Lower lobe of right lung (tissue), 2 donors: Measurements from ENCODE around the gene SPINK5. TPM values are rescaled to one million over a fixed set of nuclear protein-coding genes. Genes with fewer than 3 reads are reported as not detected.

ENCODE experiments used
- ATAC-seq, 2 donors: fragments of 200-7000 bp; cut with Tn5 transposase; one replicate each; pipeline ENCODE4 v1.9.1; 2020 to 2022; ENCODE audit warnings: mild to moderate bottlenecking in 2 of 2, moderate library complexity in 2 of 2
- DNase-seq: peaks from one replicate; pipeline ENCODE4 v3.0.0-alpha.2; 2020
- H3K27ac ChIP-seq: fragments of 200-600 bp; one replicate; pipeline ENCODE4 v1.8.0; 2022
- H3K27me3 ChIP-seq: fragments of 200-600 bp; one replicate; pipeline ENCODE4 v1.8.0; 2022; ENCODE audit warnings: low read depth
- H3K36me3 ChIP-seq: fragments of 200-600 bp; one replicate; pipeline ENCODE4 v1.8.0; 2022; ENCODE audit warnings: mild to moderate bottlenecking
- H3K4me1 ChIP-seq: fragments of 200-600 bp; one replicate; pipeline ENCODE4 v1.8.0; 2022
- H3K4me3 ChIP-seq: fragments of 200-600 bp; one replicate; pipeline ENCODE4 v1.8.0; 2022; ENCODE audit warnings: mild to moderate bottlenecking
- H3K9me3 ChIP-seq: fragments of 200-600 bp; one replicate; pipeline ENCODE4 v1.8.0; 2022
- intact Hi-C: fragments of 100-400 bp; cut with DNase I; formaldehyde crosslinking; loops from one replicate; pipeline ENCODE4 v1.11.0; 2022
- total RNA-seq: library from RNA; stranded (reverse); fragmentation: NEBNext Ultra II Directional; extraction: Animal tissue kit (Norgen Biotek cat#: 25700); gene quantifications from one replicate; pipeline ENCODE4 v1.2.1, GENCODE V29; 2021
- TF ChIP-seq, protein P1 (sequence below): fragments of 200-600 bp; IDR thresholded peaks from one replicate; pipeline ENCODE4 v1.8.0; 2022; ENCODE audit warnings: antibody characterized with exemption, mild to moderate bottlenecking
- donor health status: DM: no; HTN: yes; CAD: no; lungs with severe emphysema.

The SPINK5 gene
- total RNA-seq, 1 donor from 2014 or later = 2.1 TPM

DNA sequence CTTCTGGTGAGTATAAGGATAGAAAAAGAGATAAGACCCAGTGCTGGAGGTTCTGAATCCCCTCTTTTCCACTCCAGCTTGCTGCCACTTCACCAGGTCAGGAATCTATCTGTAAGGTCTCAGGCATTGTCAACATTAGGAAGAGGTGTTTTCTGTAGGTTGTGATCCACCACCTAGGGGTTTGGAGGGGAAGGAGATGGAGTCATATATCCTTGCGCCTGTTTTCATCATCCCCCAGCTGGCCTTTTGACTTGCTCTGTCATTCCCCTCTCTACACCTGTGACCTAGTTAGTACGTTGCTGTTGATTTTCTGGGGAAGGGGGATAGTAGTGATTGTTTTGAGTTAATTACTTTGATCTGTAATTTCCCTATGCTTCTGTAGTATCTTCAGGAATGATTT lies 20.5 kb downstream of the SPINK5 start:
- Histone ChIP-seq H3K4me3 (no peak overlapping the region), H3K27ac (no peak overlapping the region), H3K27me3 (no peaks in the 10 kb centered on the region), H3K4me1 (no peaks in the 10 kb centered on the region), H3K36me3 (no peaks in the 10 kb centered on the region), H3K9me3 (peaks cover 5% of the 10 kb centered on the region)
- no peak for DNase-seq
- TF ChIP-seq, protein P1, sequence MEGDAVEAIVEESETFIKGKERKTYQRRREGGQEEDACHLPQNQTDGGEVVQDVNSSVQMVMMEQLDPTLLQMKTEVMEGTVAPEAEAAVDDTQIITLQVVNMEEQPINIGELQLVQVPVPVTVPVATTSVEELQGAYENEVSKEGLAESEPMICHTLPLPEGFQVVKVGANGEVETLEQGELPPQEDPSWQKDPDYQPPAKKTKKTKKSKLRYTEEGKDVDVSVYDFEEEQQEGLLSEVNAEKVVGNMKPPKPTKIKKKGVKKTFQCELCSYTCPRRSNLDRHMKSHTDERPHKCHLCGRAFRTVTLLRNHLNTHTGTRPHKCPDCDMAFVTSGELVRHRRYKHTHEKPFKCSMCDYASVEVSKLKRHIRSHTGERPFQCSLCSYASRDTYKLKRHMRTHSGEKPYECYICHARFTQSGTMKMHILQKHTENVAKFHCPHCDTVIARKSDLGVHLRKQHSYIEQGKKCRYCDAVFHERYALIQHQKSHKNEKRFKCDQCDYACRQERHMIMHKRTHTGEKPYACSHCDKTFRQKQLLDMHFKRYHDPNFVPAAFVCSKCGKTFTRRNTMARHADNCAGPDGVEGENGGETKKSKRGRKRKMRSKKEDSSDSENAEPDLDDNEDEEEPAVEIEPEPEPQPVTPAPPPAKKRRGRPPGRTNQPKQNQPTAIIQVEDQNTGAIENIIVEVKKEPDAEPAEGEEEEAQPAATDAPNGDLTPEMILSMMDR = no peak
- intact Hi-C loops = no loop called here
- no peak for ATAC-seq

DNA sequence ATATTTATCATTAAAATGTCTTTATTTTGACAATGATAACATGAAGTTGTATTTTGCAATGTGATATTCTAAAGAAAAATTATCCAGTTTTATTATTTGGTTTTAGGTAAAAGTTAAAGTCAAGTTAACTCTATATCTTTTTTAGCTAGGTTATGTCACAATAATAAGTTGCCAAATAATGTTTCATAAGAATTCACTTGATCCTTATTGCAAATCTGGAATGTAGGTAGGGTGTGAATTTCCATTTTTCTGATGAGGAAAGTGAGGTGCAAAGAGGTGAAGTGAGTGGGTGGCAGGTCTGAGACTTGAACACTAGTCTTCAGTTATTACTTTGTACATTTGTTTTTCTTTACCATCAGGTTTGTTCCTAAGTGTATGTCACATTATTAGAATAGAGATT lies 21.5 kb downstream of the SPINK5 start:
- Histone ChIP-seq H3K9me3 (peaks cover 5% of the 10 kb centered on the region), H3K4me3 (no peak overlapping the region), H3K27me3 (no peaks in the 10 kb centered on the region), H3K36me3 (no peaks in the 10 kb centered on the region), H3K27ac (no peak overlapping the region), H3K4me1 (no peaks in the 10 kb centered on the region)
- ATAC-seq (no peak), DNase-seq (no peak)
- intact Hi-C loops = no loop called here
- TF ChIP-seq, protein P1 = no peak

DNA sequence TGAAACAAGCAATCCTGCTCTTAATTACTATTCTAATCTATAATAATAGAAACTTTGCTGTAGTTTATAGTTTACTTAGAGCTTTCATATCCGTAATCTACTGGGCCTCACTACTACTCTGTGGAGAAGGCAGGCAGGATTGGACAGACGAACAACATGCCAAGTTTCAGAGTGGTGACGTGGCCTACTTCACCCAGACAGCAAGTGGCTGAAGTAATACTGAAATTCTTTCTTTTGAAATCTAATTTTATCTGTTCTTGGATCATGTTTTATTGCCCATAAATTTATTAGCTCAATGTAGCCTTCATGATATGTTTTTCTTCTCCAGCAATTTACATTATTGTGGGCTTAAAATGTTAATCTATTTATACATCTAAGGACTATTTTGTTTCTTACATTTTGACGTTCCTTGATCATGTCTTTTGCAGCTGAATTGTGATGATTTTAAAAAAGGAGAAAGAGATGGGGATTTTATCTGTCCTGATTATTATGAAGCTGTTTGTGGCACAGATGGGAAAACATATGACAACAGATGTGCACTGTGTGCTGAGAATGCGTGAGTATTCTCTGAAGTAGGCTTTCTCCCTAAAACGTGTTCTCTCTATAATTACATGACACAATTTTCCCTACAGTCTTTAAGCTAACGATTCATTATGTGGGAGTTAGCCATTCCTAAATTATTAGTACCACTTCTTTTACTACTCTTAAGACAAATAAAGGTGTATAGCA lies 22.4 kb downstream of the SPINK5 start:
- TF ChIP-seq, protein P1 = no peak
- DNase-seq (peak; percentile 50), ATAC-seq (peak; percentile 67 to 86)
- no peak overlapping the region for H3K27ac ChIP-seq
- no peaks in the 10 kb centered on the region for H3K36me3 ChIP-seq
- no peak overlapping the region for H3K4me3 ChIP-seq
- intact Hi-C loops = no loop called here
- H3K27me3 ChIP-seq = no peaks in the 10 kb centered on the region
- no peaks in the 10 kb centered on the region for H3K4me1 ChIP-seq
- H3K9me3 ChIP-seq = peaks cover 5% of the 10 kb centered on the region

DNA sequence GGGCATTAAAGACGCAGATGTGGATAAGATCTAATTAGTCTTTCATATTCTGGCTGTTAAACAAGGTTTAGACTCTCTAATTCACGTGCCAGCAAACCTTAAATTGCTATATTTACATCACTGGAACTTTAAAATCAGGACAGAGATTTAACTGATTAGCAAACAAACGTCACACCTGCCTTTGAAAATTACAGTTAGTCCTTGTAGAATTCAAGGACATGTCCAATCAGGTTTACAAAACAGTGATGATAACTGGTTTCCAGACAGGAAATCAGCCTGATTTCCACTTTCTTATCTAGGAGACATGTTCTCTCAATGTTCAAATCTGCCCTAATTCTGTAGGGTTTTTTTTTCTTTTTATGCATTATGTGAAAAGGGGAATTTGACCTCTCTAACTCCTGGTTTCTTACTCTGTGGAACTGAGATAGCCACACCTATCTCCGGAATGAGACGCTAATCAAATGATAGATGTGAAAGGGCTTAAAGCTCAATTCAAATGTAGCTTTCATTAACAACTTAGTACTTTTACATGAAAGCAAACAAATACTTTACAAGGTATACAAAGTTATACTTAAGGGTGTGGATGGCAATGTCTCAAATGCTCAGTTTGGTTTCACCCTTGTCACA lies 26.5 kb downstream of the SPINK5 start:
- DNase-seq (no peak), ATAC-seq (peak in 1 of 2 donors; percentile 56)
- H3K27me3 ChIP-seq = no peaks in the 10 kb centered on the region
- no peaks in the 10 kb centered on the region for H3K4me1 ChIP-seq
- H3K4me3 ChIP-seq = no peak overlapping the region
- intact Hi-C loops = no loop called here
- peak overlapping the region; percentile 38 for H3K27ac ChIP-seq
- H3K36me3 ChIP-seq = no peaks in the 10 kb centered on the region
- TF ChIP-seq, protein P1 = no peak
- no peaks in the 10 kb centered on the region for H3K9me3 ChIP-seq

DNA sequence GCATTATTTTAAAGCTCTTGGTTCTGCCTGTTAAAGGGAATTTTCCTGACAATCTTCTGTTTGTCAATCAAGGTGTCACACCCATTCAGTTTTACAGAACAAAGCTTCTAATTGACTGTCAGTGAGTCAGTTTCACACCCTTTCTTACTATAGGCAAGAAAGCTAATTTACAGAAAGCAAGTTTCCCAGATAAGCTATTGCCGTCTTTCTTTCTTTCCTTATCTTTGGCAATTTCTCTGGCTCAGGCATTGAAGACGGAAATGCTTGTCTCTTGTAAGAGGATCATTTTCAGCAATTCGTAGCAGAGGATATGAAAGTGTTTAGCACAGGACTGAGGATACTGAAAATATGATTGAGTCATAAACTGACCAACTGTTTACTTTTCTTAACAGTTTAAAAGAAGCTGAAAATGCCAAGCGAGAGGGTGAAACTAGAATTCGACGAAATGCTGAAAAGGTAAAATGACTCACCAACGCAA lies 27.0 kb downstream of the SPINK5 start:
- no peaks in the 10 kb centered on the region for H3K27me3 ChIP-seq
- intact Hi-C loops = no loop called here
- TF ChIP-seq, protein P1 = no peak
- peak overlapping the region; percentile 38 for H3K27ac ChIP-seq
- peak in 1 of 2 donors; percentile 80 for ATAC-seq
- no peaks in the 10 kb centered on the region for H3K9me3 ChIP-seq
- H3K4me1 ChIP-seq = no peaks in the 10 kb centered on the region
- H3K36me3 ChIP-seq = no peaks in the 10 kb centered on the region
- H3K4me3 ChIP-seq = no peak overlapping the region
- no peak for DNase-seq
